Gastroesophageal sphincter (tissue), 4 donors: ENCODE data around the gene TBX1. TPM values are rescaled to one million over a fixed set of nuclear protein-coding genes. Genes with fewer than 3 reads are reported as not detected.

ENCODE experiments used
- ATAC-seq: fragments of 150-250 bp; one replicate; pipeline ENCODE4 v1.9.1; 2016; ENCODE audit warnings: mild to moderate bottlenecking, moderate library complexity
- H3K27ac ChIP-seq, 4 donors: fragments of 200-600 bp; sonication (generic) in 3 of 4; 1 replicate in 3 of 4; 2 replicates in 1 of 4; pipeline ENCODE4 v1.5.1; 2016 to 2019
- H3K27me3 ChIP-seq: fragments of 200-600 bp; sonication (generic); one replicate; pipeline ENCODE4 v1.5.1; 2019
- H3K36me3 ChIP-seq, 2 donors: fragments of 200-600 bp; sonication (generic); one replicate each; pipeline ENCODE4 v1.5.1; 2019; ENCODE audit warnings: control low read depth in 1 of 2
- H3K4me1 ChIP-seq, 3 donors: fragments of 200-600 bp; sonication (generic); 1 replicate in 2 of 3; 2 replicates in 1 of 3; pipeline ENCODE4 v1.5.1; 2016 to 2019; ENCODE audit warnings: control low read depth in 2 of 3
- H3K4me3 ChIP-seq, 2 donors: fragments of 200-600 bp; sonication (generic); one replicate each; pipeline ENCODE4 v1.5.1; 2019; ENCODE audit warnings: mild to moderate bottlenecking in 1 of 2, moderate library complexity in 1 of 2
- H3K9me3 ChIP-seq, 3 donors: fragments of 200-600 bp; sonication (generic); one replicate each; pipeline ENCODE4 v1.5.1; 2017 to 2019; ENCODE audit warnings: control low read depth in 2 of 3
- CTCF ChIP-seq, 4 experiments: fragments of 200-600 bp in 2 of 4; fragments of 450-650 bp in 2 of 4; sonication (generic) in 1 of 4; IDR thresholded peaks; one replicate each; pipeline ENCODE4 v1.5.1; 2017 to 2019; ENCODE audit warnings: antibody characterized with exemption in 4 of 4, mild to moderate bottlenecking in 2 of 4, moderate library complexity in 2 of 4
- EP300 ChIP-seq: sonication (generic); formaldehyde crosslinking; IDR thresholded peaks from one replicate; pipeline ENCODE4 v1.6.1; 2017; ENCODE audit warnings: antibody characterized with exemption, mild to moderate bottlenecking
- POLR2A ChIP-seq, 2 donors: fragments of 450-650 bp; IDR thresholded peaks; one replicate each; pipeline ENCODE4 v1.6.1; 2017; ENCODE audit warnings: antibody characterized with exemption in 2 of 2, mild to moderate bottlenecking in 2 of 2, moderate library complexity in 1 of 2
- POLR2AphosphoS5 ChIP-seq: sonication (generic); formaldehyde crosslinking; IDR thresholded peaks from one replicate; pipeline ENCODE4 v1.6.1; 2017; ENCODE audit warnings: antibody characterized with exemption
- whole genome bisulfite sequencing, 2 donors: methylation state at CpG; one replicate each; pipeline ENCODE4 v1.1.5; 2018; ENCODE audit warnings: low coverage in 1 of 2; 5-methylcytosine and 5-hydroxymethylcytosine counted together
- total RNA-seq, 4 donors: library from RNA; depleted of rRNA; stranded (reverse); fragments of >200 nt; gene quantifications; one replicate each; pipeline ENCODE4 v1.1.0, GENCODE V29; 2016

The TBX1 gene
- total RNA-seq, 4 donors from 2014 or later: 0.31 to 2.7 (median 1.2) TPM

- H3K4me3 ChIP-seq: no peak overlapping the region
- peaks cover 0 to 32% of the 10 kb centered on the region in 2 donors for H3K36me3 ChIP-seq
- peaks cover 0 to 26% (median 0%) of the 10 kb centered on the region in 3 donors for H3K9me3 ChIP-seq
- no peak for TF ChIP-seq POLR2A (IDR thresholded peaks at IDR 0.05)
- no peak for TF ChIP-seq POLR2AphosphoS5
- no peak for TF ChIP-seq EP300
- no peak for TF ChIP-seq CTCF (IDR thresholded peaks at IDR 0.05)
- no peaks in the 10 kb centered on the region for H3K27me3 ChIP-seq
- H3K4me1 ChIP-seq: no peaks in the 10 kb centered on the region
- WGBS, 2 donors: 83 to 84% methylated on average over 1 to 7 of the region's 7 CpGs
- H3K27ac ChIP-seq: no peak overlapping the region
- ATAC-seq: no peak
Observed at GRCh38 chr22:19796160-19796559, 35.6 kb downstream of the TBX1 start.

GRCh38 chr22:19797086-19798002 is 36.8 kb downstream of the TBX1 start:
- 80 to 100% methylated on average over 2 of the region's 24 CpGs for WGBS, 2 donors
- peaks cover 0 to 29% of the 10 kb centered on the region in 2 donors for H3K36me3 ChIP-seq
- TF ChIP-seq EP300 (no peak), POLR2A (IDR thresholded peaks at IDR 0.05) (no peak), POLR2AphosphoS5 (no peak), CTCF (IDR thresholded peaks at IDR 0.05) (no peak)

GRCh38 chr22:19798003-19798665 is 37.6 kb downstream of the TBX1 start:
- no peak for ATAC-seq
- H3K36me3 ChIP-seq: peaks cover 0 to 28% of the 10 kb centered on the region in 2 donors
- peaks cover 0 to 9% (median 0%) of the 10 kb centered on the region in 3 donors for H3K9me3 ChIP-seq
- H3K27ac ChIP-seq: no peak overlapping the region
- H3K27me3 ChIP-seq: no peaks in the 10 kb centered on the region
- TF ChIP-seq POLR2AphosphoS5 (no peak), EP300 (no peak), CTCF (IDR thresholded peaks at IDR 0.05) (no peak), POLR2A (IDR thresholded peaks at IDR 0.05) (no peak)
- no peaks in the 10 kb centered on the region for H3K4me1 ChIP-seq
- WGBS, 2 donors: 87% methylated on average over 3 of the region's 19 CpGs; no CpG with 5 or more reads in 1 of the 2 donors
- no peak overlapping the region for H3K4me3 ChIP-seq

More at GRCh38 chr22:19797086-19798002, 36.8 kb downstream of the TBX1 start:
- Histone ChIP-seq H3K4me3 (no peak overlapping the region), H3K9me3 (peaks cover 0 to 17% (median 0%) of the 10 kb centered on the region in 3 donors), H3K27ac (no peak overlapping the region), H3K4me1 (no peaks in the 10 kb centered on the region), H3K27me3 (no peaks in the 10 kb centered on the region)
- no peak for ATAC-seq

- Histone ChIP-seq H3K4me1 (no peaks in the 10 kb centered on the region), H3K36me3 (peaks cover 0 to 36% of the 10 kb centered on the region in 2 donors), H3K27me3 (no peaks in the 10 kb centered on the region), H3K9me3 (peaks cover 0 to 2% (median 0%) of the 10 kb centered on the region in 3 donors), H3K27ac (no peak overlapping the region), H3K4me3 (no peak overlapping the region)
- WGBS, 2 donors: 100% methylated on average over 2 of the region's 9 CpGs; no CpG with 5 or more reads in 1 of the 2 donors
- ATAC-seq: no peak
- TF ChIP-seq EP300: no peak
- no peak for TF ChIP-seq POLR2A (IDR thresholded peaks at IDR 0.05)
- no peak for TF ChIP-seq CTCF (IDR thresholded peaks at IDR 0.05)
- TF ChIP-seq POLR2AphosphoS5: no peak
Observed at GRCh38 chr22:19798891-19799293, 38.3 kb downstream of the TBX1 start.
